CD4-positive, CD25-positive, alpha-beta regulatory T cell (primary cell): ENCODE measurements around the gene GPR179. TPM values are rescaled to one million over a fixed set of nuclear protein-coding genes. Genes with fewer than 3 reads are reported as not detected.
A peak's percentile ranks its signal among the peaks of the same experiment; 100 is the strongest.

Experiments used
- ATAC-seq, 2 donors: fragments of 150-1000 bp; cut with Tn5 transposase; one replicate each; pipeline ENCODE4 v1.10.0; 2021; ENCODE audit warnings: low read depth in 2 of 2, moderate number of reproducible peaks in 2 of 2, moderate library complexity in 1 of 2
- DNase-seq, 3 donors: peaks; one replicate each; pipeline versions ENCODE4 v3.0.0 to v3.0.0-alpha.2; 2012 to 2022; ENCODE audit warnings: mixed read lengths in 1 of 3
- H3K27ac ChIP-seq: one replicate; pipeline ENCODE4 v1.7.0; 2013; ENCODE audit warnings: mild to moderate bottlenecking, low read length; ENCODE audit not compliant: insufficient read depth, poor library complexity, severe bottlenecking
- H3K27me3 ChIP-seq: one replicate; pipeline ENCODE4 v1.7.0; 2013; ENCODE audit warnings: low read length; ENCODE audit not compliant: control insufficient read depth, insufficient read depth
- H3K36me3 ChIP-seq: one replicate; pipeline ENCODE4 v1.7.0; 2013; ENCODE audit warnings: mild to moderate bottlenecking, low read length, moderate library complexity; ENCODE audit not compliant: control insufficient read depth, insufficient read depth
- H3K4me1 ChIP-seq: 2 replicates; pipeline ENCODE4 v1.7.0; 2013; ENCODE audit warnings: mild to moderate bottlenecking, low read length; ENCODE audit not compliant: insufficient read depth, control insufficient read depth, poor library complexity, severe bottlenecking
- H3K4me3 ChIP-seq: one replicate; pipeline ENCODE4 v1.7.0; 2013; ENCODE audit warnings: low read depth, mild to moderate bottlenecking, low read length, moderate library complexity
- H3K9me3 ChIP-seq, 2 experiments: 1 replicate in 1 of 2; 2 replicates in 1 of 2; pipeline ENCODE4 v1.7.0; 2013; ENCODE audit warnings: low read length in 2 of 2, mild to moderate bottlenecking in 1 of 2, moderate library complexity in 1 of 2; ENCODE audit not compliant: control insufficient read depth in 2 of 2
- H3K27ac Mint-ChIP-seq, 3 donors: one replicate each; pipeline ENCODE4 v1.8.0; 2020 to 2022; ENCODE audit warnings: mild to moderate bottlenecking in 3 of 3, mixed read lengths in 3 of 3, moderate library complexity in 2 of 3
- H3K27me3 Mint-ChIP-seq: one replicate; pipeline ENCODE4 v1.8.0; 2022; ENCODE audit warnings: mild to moderate bottlenecking, mixed read lengths
- H3K36me3 Mint-ChIP-seq: one replicate; pipeline ENCODE4 v1.8.0; 2020; ENCODE audit warnings: mixed read lengths
- H3K4me1 Mint-ChIP-seq, 4 donors: one replicate each; pipeline ENCODE4 v1.8.0; 2020 to 2022; ENCODE audit warnings: mixed read lengths in 4 of 4, mild to moderate bottlenecking in 1 of 4
- H3K4me3 Mint-ChIP-seq, 4 donors: one replicate each; pipeline ENCODE4 v1.8.0; 2020 to 2022; ENCODE audit warnings: mild to moderate bottlenecking in 4 of 4, mixed read lengths in 4 of 4, moderate library complexity in 3 of 4
- H3K9me3 Mint-ChIP-seq, 7 donors: one replicate each; pipeline ENCODE4 v1.8.0; 2020 to 2022; ENCODE audit warnings: mixed read lengths in 7 of 7, mild to moderate bottlenecking in 3 of 7, moderate library complexity in 2 of 7
- polyA plus RNA-seq, 4 donors: library from polyadenylated mRNA; unstranded; fragments of 300-500 nt; fragmentation: Illumina TruSeq; gene quantifications; one replicate each; pipeline ENCODE4 v1.2.3, GENCODE V29; 2021
- total RNA-seq: library from RNA; stranded (reverse); gene quantifications from one replicate; pipeline ENCODE4 v1.2.3, GENCODE V29; 2022

Gene GPR179
- total and polyA plus RNA-seq, 5 donors from 2014 or later: 0.07 TPM; not detected in 4

GRCh38 chr17:38339891-38340290 lies 3.9 kb downstream of the GPR179 start:
- Mint-ChIP-seq H3K4me1 (no peaks in the 10 kb centered on the region), H3K27me3 (peaks cover 18% of the 10 kb centered on the region), H3K9me3 (no peaks in the 10 kb centered on the region), H3K36me3 (no peaks in the 10 kb centered on the region), H3K4me3 (no peak overlapping the region), H3K27ac (no peak overlapping the region)
- DNase-seq (no peak), ATAC-seq (no peak)
- Histone ChIP-seq H3K9me3 (no peaks in the 10 kb centered on the region), H3K4me3 (no peak overlapping the region), H3K4me1 (no peaks in the 10 kb centered on the region), H3K27me3 (no peaks in the 10 kb centered on the region), H3K27ac (no peak overlapping the region), H3K36me3 (no peaks in the 10 kb centered on the region)

GRCh38 chr17:38338535-38338934 lies 5.2 kb downstream of the GPR179 start:
- no peak overlapping the region for H3K4me3 ChIP-seq
- ATAC-seq: no peak
- Mint-ChIP-seq H3K36me3 (no peaks in the 10 kb centered on the region), H3K27ac (no peak overlapping the region), H3K4me3 (no peak overlapping the region), H3K4me1 (no peaks in the 10 kb centered on the region), H3K27me3 (peaks cover 18% of the 10 kb centered on the region), H3K9me3 (no peaks in the 10 kb centered on the region)
- no peaks in the 10 kb centered on the region for H3K27me3 ChIP-seq
- no peak for DNase-seq
- H3K9me3 ChIP-seq: no peaks in the 10 kb centered on the region
- no peaks in the 10 kb centered on the region for H3K36me3 ChIP-seq
- H3K27ac ChIP-seq: no peak overlapping the region
- no peaks in the 10 kb centered on the region for H3K4me1 ChIP-seq

GRCh38 chr17:38338053-38338452 lies 5.7 kb downstream of the GPR179 start:
- Mint-ChIP-seq H3K4me3 (no peak overlapping the region), H3K9me3 (no peaks in the 10 kb centered on the region)
- ATAC-seq: no peak

GRCh38 chr17:38336838-38337237 lies 6.9 kb downstream of the GPR179 start:
- no peaks in the 10 kb centered on the region for H3K4me1 Mint-ChIP-seq
- no peak overlapping the region for H3K4me3 Mint-ChIP-seq
- no peaks in the 10 kb centered on the region for H3K36me3 ChIP-seq
- no peak for ATAC-seq
- H3K4me3 ChIP-seq: no peak overlapping the region
- H3K27me3 Mint-ChIP-seq: peaks cover 18% of the 10 kb centered on the region
- H3K27ac ChIP-seq: no peak overlapping the region
- H3K36me3 Mint-ChIP-seq: no peaks in the 10 kb centered on the region
- no peaks in the 10 kb centered on the region for H3K4me1 ChIP-seq
- H3K27me3 ChIP-seq: no peaks in the 10 kb centered on the region
- H3K9me3 Mint-ChIP-seq: no peaks in the 10 kb centered on the region
- no peaks in the 10 kb centered on the region for H3K9me3 ChIP-seq
- no peak overlapping the region for H3K27ac Mint-ChIP-seq
- no peak for DNase-seq

More at GRCh38 chr17:38338053-38338452, 5.7 kb downstream of the GPR179 start:
- Mint-ChIP-seq H3K27ac (peak overlapping the region in 1 of 3 donors; percentile 71), H3K27me3 (peaks cover 18% of the 10 kb centered on the region), H3K36me3 (no peaks in the 10 kb centered on the region), H3K4me1 (no peaks in the 10 kb centered on the region)
- Histone ChIP-seq H3K27me3 (no peaks in the 10 kb centered on the region), H3K27ac (no peak overlapping the region), H3K36me3 (no peaks in the 10 kb centered on the region), H3K4me3 (no peak overlapping the region), H3K4me1 (no peaks in the 10 kb centered on the region), H3K9me3 (no peaks in the 10 kb centered on the region)
- DNase-seq: no peak

GRCh38 chr17:38334480-38335364 lies 9.0 kb downstream of the GPR179 start:
- H3K36me3 Mint-ChIP-seq: no peaks in the 10 kb centered on the region
- H3K27me3 ChIP-seq: no peaks in the 10 kb centered on the region
- no peak overlapping the region for H3K4me3 ChIP-seq
- peaks cover 0 to 1% (median 0%) of the 10 kb centered on the region in 7 donors for H3K9me3 Mint-ChIP-seq
- no peak overlapping the region for H3K27ac ChIP-seq
- H3K4me1 Mint-ChIP-seq: no peaks in the 10 kb centered on the region
- H3K9me3 ChIP-seq: no peaks in the 10 kb centered on the region
- H3K27ac Mint-ChIP-seq: no peak overlapping the region
- H3K4me1 ChIP-seq: no peaks in the 10 kb centered on the region
- ATAC-seq (no peak), DNase-seq (no peak)
- H3K27me3 Mint-ChIP-seq: peaks cover 18% of the 10 kb centered on the region
- H3K4me3 Mint-ChIP-seq: no peak overlapping the region
- no peaks in the 10 kb centered on the region for H3K36me3 ChIP-seq

GRCh38 chr17:38333635-38334295 lies 10.0 kb downstream of the GPR179 start:
- no peaks in the 10 kb centered on the region for H3K4me1 Mint-ChIP-seq
- peaks cover 18% of the 10 kb centered on the region for H3K27me3 Mint-ChIP-seq
- Histone ChIP-seq H3K4me1 (no peaks in the 10 kb centered on the region), H3K36me3 (no peaks in the 10 kb centered on the region), H3K27me3 (no peaks in the 10 kb centered on the region), H3K4me3 (no peak overlapping the region), H3K27ac (no peak overlapping the region), H3K9me3 (no peaks in the 10 kb centered on the region)
- no peak overlapping the region for H3K4me3 Mint-ChIP-seq
- peak; percentile 16 to 24 (median 23) for DNase-seq
- no peak overlapping the region for H3K27ac Mint-ChIP-seq
- peak in 1 of 2 donors; percentile 47 for ATAC-seq
- H3K36me3 Mint-ChIP-seq: no peaks in the 10 kb centered on the region
- peaks cover 0 to 1% (median 0%) of the 10 kb centered on the region in 7 donors for H3K9me3 Mint-ChIP-seq

- Mint-ChIP-seq H3K27me3 (peaks cover 13% of the 10 kb centered on the region), H3K4me3 (no peak overlapping the region), H3K4me1 (no peaks in the 10 kb centered on the region), H3K27ac (no peak overlapping the region), H3K36me3 (no peaks in the 10 kb centered on the region), H3K9me3 (peaks cover 0 to 1% (median 0%) of the 10 kb centered on the region in 7 donors)
- no peak overlapping the region for H3K4me3 ChIP-seq
- H3K4me1 ChIP-seq: no peaks in the 10 kb centered on the region
- H3K27ac ChIP-seq: no peak overlapping the region
- DNase-seq (no peak), ATAC-seq (no peak)
- H3K36me3 ChIP-seq: no peaks in the 10 kb centered on the region
- no peaks in the 10 kb centered on the region for H3K27me3 ChIP-seq
- H3K9me3 ChIP-seq: no peaks in the 10 kb centered on the region
These were observed 11.0 kb downstream of the GPR179 start for GRCh38 chr17:38332735-38333134.
